Liver (tissue), 3 donors: ENCODE data around the gene FMN1.

Source experiments
- ATF3 ChIP-seq: IDR thresholded peaks from 2 replicates; pipeline ENCODE4 v1.6.1; 2016; ENCODE audit warnings: antibody characterized with exemption
- CTCF ChIP-seq: fragments of 150-350 bp; IDR thresholded peaks from 2 replicates; pipeline ENCODE4 v1.5.1; 2017; ENCODE audit warnings: improper control_type of control experiment, low read depth, low read length; ENCODE audit not compliant: missing input control
- EGR1 ChIP-seq, 2 donors: IDR thresholded peaks; 2 replicates each; pipeline ENCODE4 v1.6.1; 2016 to 2018; ENCODE audit warnings: antibody characterized with exemption in 2 of 2, low read depth in 2 of 2
- HNF4G ChIP-seq: IDR thresholded peaks from 2 replicates; pipeline ENCODE4 v1.6.1; 2016; ENCODE audit warnings: antibody characterized with exemption
- RAD21 ChIP-seq, 2 donors: IDR thresholded peaks; 2 replicates each; pipeline ENCODE4 v1.6.1; 2016; ENCODE audit warnings: antibody characterized with exemption in 2 of 2, mild to moderate bottlenecking in 2 of 2
- TAF1 ChIP-seq: conservative IDR thresholded peaks from 2 replicates; pipeline ENCODE4 v1.6.1; 2016; ENCODE audit warnings: antibody characterized with exemption, mild to moderate bottlenecking
- YY1 ChIP-seq: IDR thresholded peaks from 2 replicates; pipeline ENCODE4 v1.6.1; 2016; ENCODE audit warnings: antibody characterized with exemption, mild to moderate bottlenecking
- TF ChIP-seq, protein P1 (sequence below): IDR thresholded peaks from 2 replicates; pipeline ENCODE4 v1.6.1; 2016; ENCODE audit warnings: antibody characterized with exemption, mild to moderate bottlenecking
- donor health status: healthy.
- donor health status: healthy.

GRCh38 chr15:32951736-32952464, 242.6 kb downstream of the FMN1 start:
- TF ChIP-seq CTCF = no peak
- TF ChIP-seq HNF4G = no peak
- TF ChIP-seq RAD21 (IDR thresholded peaks at IDR 0.05) = no peak
- TF ChIP-seq, protein P1, sequence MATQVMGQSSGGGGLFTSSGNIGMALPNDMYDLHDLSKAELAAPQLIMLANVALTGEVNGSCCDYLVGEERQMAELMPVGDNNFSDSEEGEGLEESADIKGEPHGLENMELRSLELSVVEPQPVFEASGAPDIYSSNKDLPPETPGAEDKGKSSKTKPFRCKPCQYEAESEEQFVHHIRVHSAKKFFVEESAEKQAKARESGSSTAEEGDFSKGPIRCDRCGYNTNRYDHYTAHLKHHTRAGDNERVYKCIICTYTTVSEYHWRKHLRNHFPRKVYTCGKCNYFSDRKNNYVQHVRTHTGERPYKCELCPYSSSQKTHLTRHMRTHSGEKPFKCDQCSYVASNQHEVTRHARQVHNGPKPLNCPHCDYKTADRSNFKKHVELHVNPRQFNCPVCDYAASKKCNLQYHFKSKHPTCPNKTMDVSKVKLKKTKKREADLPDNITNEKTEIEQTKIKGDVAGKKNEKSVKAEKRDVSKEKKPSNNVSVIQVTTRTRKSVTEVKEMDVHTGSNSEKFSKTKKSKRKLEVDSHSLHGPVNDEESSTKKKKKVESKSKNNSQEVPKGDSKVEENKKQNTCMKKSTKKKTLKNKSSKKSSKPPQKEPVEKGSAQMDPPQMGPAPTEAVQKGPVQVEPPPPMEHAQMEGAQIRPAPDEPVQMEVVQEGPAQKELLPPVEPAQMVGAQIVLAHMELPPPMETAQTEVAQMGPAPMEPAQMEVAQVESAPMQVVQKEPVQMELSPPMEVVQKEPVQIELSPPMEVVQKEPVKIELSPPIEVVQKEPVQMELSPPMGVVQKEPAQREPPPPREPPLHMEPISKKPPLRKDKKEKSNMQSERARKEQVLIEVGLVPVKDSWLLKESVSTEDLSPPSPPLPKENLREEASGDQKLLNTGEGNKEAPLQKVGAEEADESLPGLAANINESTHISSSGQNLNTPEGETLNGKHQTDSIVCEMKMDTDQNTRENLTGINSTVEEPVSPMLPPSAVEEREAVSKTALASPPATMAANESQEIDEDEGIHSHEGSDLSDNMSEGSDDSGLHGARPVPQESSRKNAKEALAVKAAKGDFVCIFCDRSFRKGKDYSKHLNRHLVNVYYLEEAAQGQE = no peak
- no peak for TF ChIP-seq ATF3
- no peak for TF ChIP-seq EGR1 (IDR thresholded peaks at IDR 0.05; ENCODE audit: low read depth in 2 of 2)
- TF ChIP-seq TAF1 = no peak
- TF ChIP-seq YY1 = no peak
